ENCODE measurements around the gene SUOX. TPM values are rescaled to one million over a fixed set of nuclear protein-coding genes. Genes with fewer than 3 reads are reported as not detected.
"Not testable (repeated sequence)": the region's sequence is repeated elsewhere in the genome, so short reads cannot be mapped to it uniquely, and the experiment has no call there.

Gene SUOX
- total and polyA plus RNA-seq, 11 donors = 25.0 to 59.5 (median 30.0) TPM

- H3K36me3 ChIP-seq = peaks cover 0 to 52% (median 43%) of the 10 kb centered on the region in 9 donors
- H3K9me3 ChIP-seq = no peaks in the 10 kb centered on the region
- peak overlapping the region; percentile 66 to 97 (median 83) for H3K4me3 ChIP-seq
- H3K27ac ChIP-seq = peak overlapping the region; percentile 89 to 99 (median 96)
- no peak for ATAC-seq
- intact Hi-C loops (cut with DNase I) = loop anchor here (1.0 to 10.0 kb wide), 11 partner anchors 44 to 299 kb away; partner anchors contain the start of genes SUOX (in 9 of the 10), GDF11 (in 2 of the 10), RPL41 (in 2 of the 10) and ZC3H10 (in 2 of the 10)
- DNase-seq = peak in 1 of 5 donors; percentile 19
- WGBS, 4 donors = 70 to 77% (median 70%) methylated on average over 14 of the region's 14 CpGs
- no peaks in the 10 kb centered on the region for H3K27me3 ChIP-seq
- TF ChIP-seq POLR2A (IDR thresholded peaks at IDR 0.05) (no peak), CTCF (IDR thresholded peaks at IDR 0.05) (no peak)
- peaks cover 3 to 22% (median 17%) of the 10 kb centered on the region in 12 donors for H3K4me1 ChIP-seq
Measured at GRCh38 chr12:56040963-56041551, 44.0 kb downstream of the SUOX start.

- intact Hi-C loops (cut with DNase I) = loop anchor here (1.0 to 10.0 kb wide), 11 partner anchors 44 to 299 kb away; partner anchors contain the start of genes SUOX (in 9 of the 10), GDF11 (in 2 of the 10), RPL41 (in 2 of the 10) and ZC3H10 (in 2 of the 10)
- DNase-seq = peak; percentile 95 to 99 (median 97)
- peak; percentile 96 to 98 (median 97) for ATAC-seq
- Histone ChIP-seq H3K27ac (peak within 1 kb of the TSS; percentile 89 to 99 (median 96)), H3K36me3 (peaks cover 0 to 46% (median 38%) of the 10 kb centered on the region in 9 donors), H3K4me1 (peaks cover 3 to 23% (median 17%) of the 10 kb centered on the region in 12 donors), H3K4me3 (peak within 1 kb of the TSS; percentile 66 to 97 (median 83)), H3K9me3 (no peaks in the 10 kb centered on the region), H3K27me3 (no peaks in the 10 kb centered on the region)
- WGBS, 4 donors = 0 to 1% (median 0%) methylated on average over 44 to 50 of the region's 50 CpGs
- TF ChIP-seq CTCF (IDR thresholded peaks at IDR 0.05) = peak; percentile 22 to 65 (median 50)
- peak in 1 of 2 donors; percentile 52 for TF ChIP-seq POLR2A (IDR thresholded peaks at IDR 0.05)
Measured at GRCh38 chr12:56041552-56042429, 44.7 kb downstream of the SUOX start, which contains the start of gene RPS26. TSS of gene RPS26 (plus strand) at chr12:56041918. CDS start at chr12:56042167, 249 bp downstream.

GRCh38 chr12:56042430-56042813 lies 45.3 kb downstream of the SUOX start:
- H3K27me3 ChIP-seq = not testable (repeated sequence)

GRCh38 chr12:56042843-56043242 lies 45.8 kb downstream of the SUOX start:
- 38 to 47% (median 43%) methylated on average over 9 of the region's 9 CpGs for WGBS, 4 donors
- intact Hi-C loops (cut with DNase I) = loop anchor here in 8 of 10 donors (5.0 to 10.0 kb wide), 9 partner anchors 46 to 301 kb away; partner anchors contain the start of genes SUOX (in 3 of the 8), GDF11 (in 2 of the 8), RPL41 (in 2 of the 8) and ZC3H10 (in 2 of the 8)
- Histone ChIP-seq H3K4me3 (peak overlapping the region; percentile 66 to 97 (median 83)), H3K27me3 (no peaks in the 10 kb centered on the region), H3K9me3 (no peaks in the 10 kb centered on the region), H3K4me1 (peaks cover 3 to 29% (median 18%) of the 10 kb centered on the region in 12 donors), H3K36me3 (peaks cover 0 to 40% (median 34%) of the 10 kb centered on the region in 9 donors), H3K27ac (peak overlapping the region in 9 of 12 donors; percentile 93 to 99 (median 96))
- TF ChIP-seq POLR2A (IDR thresholded peaks at IDR 0.05) (no peak), CTCF (IDR thresholded peaks at IDR 0.05) (no peak)
- ATAC-seq (no peak), DNase-seq (no peak)

More at GRCh38 chr12:56042430-56042813, 45.3 kb downstream of the SUOX start:
- peak overlapping the region; percentile 89 to 99 (median 96) for H3K27ac ChIP-seq
- intact Hi-C loops (cut with DNase I) = loop anchor here in 8 of 10 donors (5.0 to 10.0 kb wide), 9 partner anchors 45 to 300 kb away; partner anchors contain the start of genes SUOX (in 3 of the 8), GDF11 (in 2 of the 8), RPL41 (in 2 of the 8) and ZC3H10 (in 2 of the 8)
- peaks cover 3 to 29% (median 18%) of the 10 kb centered on the region in 12 donors for H3K4me1 ChIP-seq
- ATAC-seq, DNase-seq, H3K9me3 ChIP-seq: not testable (repeated sequence)
- H3K36me3 ChIP-seq = peaks cover 0 to 42% (median 34%) of the 10 kb centered on the region in 9 donors
- 0 to 4% (median 2%) methylated on average over 17 to 20 of the region's 20 CpGs for WGBS, 4 donors
- H3K4me3 ChIP-seq = peak overlapping the region; percentile 66 to 97 (median 83)

Data from heart left ventricle (tissue), 16 donors.